ENCODE results near the gene C3AR1.
"Not testable (repeated sequence)": the region's sequence is repeated elsewhere in the genome, so short reads cannot be mapped to it uniquely, and the experiment has no call there.

The C3AR1 gene

GRCh38 chr12:8057839-8058238 lies 8.3 kb downstream of the C3AR1 start:
- peak; percentile 27 for DNase-seq (ENCODE audit: low read depth)

GRCh38 chr12:8057306-8057705 lies 8.9 kb downstream of the C3AR1 start:
- no peak for DNase-seq (ENCODE audit: low read depth)

- no peak for DNase-seq (ENCODE audit: low read depth)
These were observed 11.3 kb downstream of the C3AR1 start for GRCh38 chr12:8054816-8055215.

GRCh38 chr12:8052679-8053078 lies 13.5 kb downstream of the C3AR1 start:
- DNase-seq (ENCODE audit: low read depth) = no peak

- no peak for DNase-seq (ENCODE audit: low read depth)
These were observed 15.4 kb downstream of the C3AR1 start for GRCh38 chr12:8050600-8051250.

GRCh38 chr12:8048906-8049305 lies 17.3 kb downstream of the C3AR1 start:
- no peak for DNase-seq (ENCODE audit: low read depth)

- no peak for DNase-seq (ENCODE audit: low read depth)
These were observed 18.3 kb downstream of the C3AR1 start for GRCh38 chr12:8047842-8048241.

- peak; percentile 53 for DNase-seq (ENCODE audit: low read depth)
These were observed 19.9 kb downstream of the C3AR1 start for GRCh38 chr12:8045952-8046944.

- DNase-seq (ENCODE audit: low read depth) = no peak
These were observed 25.4 kb downstream of the C3AR1 start for GRCh38 chr12:8040791-8041190.

- peak; percentile 40 for DNase-seq (ENCODE audit: low read depth)
These were observed 27.5 kb downstream of the C3AR1 start for GRCh38 chr12:8038659-8039114.

- no peak for DNase-seq (ENCODE audit: low read depth)
These were observed 28.2 kb downstream of the C3AR1 start for GRCh38 chr12:8037947-8038346.

- DNase-seq (ENCODE audit: low read depth) = no peak
These were observed 29.0 kb downstream of the C3AR1 start for GRCh38 chr12:8037046-8037663.

GRCh38 chr12:8036346-8036745 lies 29.8 kb downstream of the C3AR1 start:
- no peak for DNase-seq (ENCODE audit: low read depth)

- no peak for DNase-seq (ENCODE audit: low read depth)
These were observed 30.6 kb downstream of the C3AR1 start for GRCh38 chr12:8035440-8036010.

- DNase-seq (ENCODE audit: low read depth) = no peak
These were observed 31.4 kb downstream of the C3AR1 start for GRCh38 chr12:8034802-8035201.

- DNase-seq (ENCODE audit: low read depth) = peak; percentile 18
These were observed 32.8 kb downstream of the C3AR1 start for GRCh38 chr12:8033153-8034044.

GRCh38 chr12:8032242-8033152 lies 33.7 kb downstream of the C3AR1 start, which contains the start of gene FOXJ2:
TSS of gene FOXJ2 (plus strand) at chr12:8032716. CDS start at chr12:8039833, 7,117 bp downstream.
- peak; percentile 53 for DNase-seq (ENCODE audit: low read depth)

- no peak for DNase-seq (ENCODE audit: low read depth)
These were observed 34.3 kb downstream of the C3AR1 start for GRCh38 chr12:8031872-8032241.

- DNase-seq (ENCODE audit: low read depth) = not testable (repeated sequence)
These were observed 35.1 kb downstream of the C3AR1 start for GRCh38 chr12:8031017-8031416.

GRCh38 chr12:8030189-8030588 lies 36.0 kb downstream of the C3AR1 start:
- no peak for DNase-seq (ENCODE audit: low read depth)
